Measurements from ENCODE around the gene APOBEC4.
"Not testable (repeated sequence)": the region's sequence is repeated elsewhere in the genome, so short reads cannot be mapped to it uniquely, and the experiment has no call there.

APOBEC4 gene, protein sequence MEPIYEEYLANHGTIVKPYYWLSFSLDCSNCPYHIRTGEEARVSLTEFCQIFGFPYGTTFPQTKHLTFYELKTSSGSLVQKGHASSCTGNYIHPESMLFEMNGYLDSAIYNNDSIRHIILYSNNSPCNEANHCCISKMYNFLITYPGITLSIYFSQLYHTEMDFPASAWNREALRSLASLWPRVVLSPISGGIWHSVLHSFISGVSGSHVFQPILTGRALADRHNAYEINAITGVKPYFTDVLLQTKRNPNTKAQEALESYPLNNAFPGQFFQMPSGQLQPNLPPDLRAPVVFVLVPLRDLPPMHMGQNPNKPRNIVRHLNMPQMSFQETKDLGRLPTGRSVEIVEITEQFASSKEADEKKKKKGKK

GRCh38 chr1:183652547-183653461 is at the start of gene APOBEC4:
TSS of gene APOBEC4 (minus strand) at chr1:183653316. CDS start at chr1:183648781, 4,535 bp downstream.
- DNase-seq (ENCODE audit: low read depth in 2 of 2) = no peak

DNA sequence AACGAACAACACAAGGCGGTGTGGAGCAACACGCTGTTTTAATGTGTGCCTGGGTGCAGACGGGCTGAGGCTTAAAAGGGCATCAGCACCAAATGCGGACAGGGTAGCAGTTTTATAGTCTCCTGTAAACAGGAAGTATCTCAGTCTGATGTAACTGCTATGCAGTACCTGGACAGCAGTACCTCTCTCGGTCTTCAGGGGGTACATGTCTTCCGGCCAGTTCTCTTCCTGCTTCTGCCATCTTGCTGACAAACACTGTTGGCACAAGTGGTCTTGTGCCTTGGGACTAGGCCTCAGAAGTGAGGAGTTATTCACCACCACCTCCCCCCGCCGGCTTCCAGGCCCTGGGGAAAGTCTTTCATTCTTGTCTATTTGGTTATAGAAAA is 49.7 kb upstream of the APOBEC4 start:
- DNase-seq (ENCODE audit: low read depth in 2 of 2) = no peak

GRCh38 chr1:183702087-183702812 is 49.1 kb upstream of the APOBEC4 start:
- no peak for DNase-seq (ENCODE audit: low read depth in 2 of 2)

DNA sequence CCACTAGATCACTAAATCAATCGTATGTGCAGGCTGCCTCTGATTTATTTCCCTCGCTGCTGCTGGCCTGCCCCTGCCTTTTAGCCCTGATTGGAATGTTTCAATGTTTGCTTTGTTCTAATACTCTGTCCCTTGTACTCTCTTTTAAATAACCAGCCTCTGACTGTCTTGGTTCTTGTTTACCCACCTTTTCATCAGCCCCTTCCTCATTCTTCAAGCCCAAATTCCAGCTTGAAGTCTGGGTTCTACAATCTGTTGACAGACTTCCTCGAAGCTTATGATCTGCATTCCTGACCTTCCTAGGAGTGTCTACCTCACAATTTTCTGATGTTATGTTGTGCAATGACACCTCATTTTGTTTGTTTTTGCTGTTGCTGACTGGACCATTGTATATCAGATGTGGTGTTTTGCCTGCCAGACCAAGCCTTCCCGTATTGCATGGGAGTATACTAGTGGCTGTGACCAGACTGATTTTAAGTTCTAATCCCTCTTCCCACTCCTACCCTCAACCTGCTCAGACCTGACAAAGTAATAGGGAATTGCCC is 46.6 kb upstream of the APOBEC4 start:
- no peak for DNase-seq (ENCODE audit: low read depth in 2 of 2)

GRCh38 chr1:183697814-183698590 is 44.9 kb upstream of the APOBEC4 start:
- DNase-seq (ENCODE audit: low read depth in 2 of 2) = no peak

DNA sequence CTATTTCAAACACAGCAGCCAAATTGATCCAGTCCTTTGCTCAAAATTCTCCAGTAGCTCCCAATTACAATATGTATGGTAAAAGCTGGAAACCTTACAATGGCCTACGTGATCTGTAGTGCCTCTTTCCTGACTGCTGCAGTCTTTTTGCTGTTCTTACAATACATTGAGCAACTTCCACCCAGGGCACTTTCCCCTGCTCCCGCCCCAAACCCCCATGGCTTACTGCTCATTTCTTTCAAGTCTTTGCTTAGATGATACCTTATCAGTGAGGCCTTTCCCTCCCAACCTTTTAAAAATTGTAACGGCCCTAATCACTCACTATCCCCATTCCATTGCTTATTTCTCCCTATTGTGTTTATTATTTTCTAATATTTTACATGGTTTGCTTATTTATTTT is 43.9 kb upstream of the APOBEC4 start:
- DNase-seq (ENCODE audit: low read depth in 2 of 2) = no peak

DNA sequence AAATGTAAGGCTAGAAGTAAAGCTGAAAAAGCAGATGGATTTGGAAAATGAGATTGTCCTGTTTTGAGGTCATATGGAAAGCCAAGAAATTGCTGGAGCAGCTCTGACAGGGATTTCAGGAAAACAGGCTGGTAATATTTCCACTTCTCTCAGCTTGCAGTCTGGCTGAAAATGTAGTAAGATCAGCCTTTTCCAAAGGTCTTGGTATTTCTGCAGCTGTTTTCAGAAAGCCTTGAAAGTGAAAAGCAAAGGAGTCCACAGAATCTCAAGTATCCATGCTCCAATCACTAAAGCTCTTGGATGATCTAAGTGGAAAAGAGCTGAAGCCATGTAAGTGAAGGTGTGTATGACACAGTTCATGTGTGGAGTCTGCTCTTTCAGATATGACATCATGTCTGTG is 41.6 kb upstream of the APOBEC4 start:
- DNase-seq (ENCODE audit: low read depth in 2 of 2) = no peak

DNA sequence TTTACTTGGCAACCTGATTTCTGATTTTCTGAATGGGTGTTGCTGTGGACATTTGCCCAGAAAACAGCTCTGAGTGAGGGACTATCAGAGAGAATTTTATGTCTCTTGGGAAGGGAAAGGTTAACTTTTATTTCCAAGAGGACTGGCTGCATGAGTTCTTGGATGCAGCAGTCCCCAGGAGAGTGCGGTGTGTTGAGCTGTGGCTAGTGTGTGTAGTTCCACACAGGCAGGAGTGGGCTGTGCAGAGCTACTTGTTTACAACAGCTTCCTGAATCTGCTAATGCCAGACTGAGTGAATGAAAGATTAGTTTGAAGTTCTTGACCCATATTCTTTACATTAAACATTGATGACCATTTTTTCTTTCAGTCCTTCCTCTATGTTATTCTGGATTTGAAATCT is 41.0 kb upstream of the APOBEC4 start:
- DNase-seq (ENCODE audit: low read depth in 2 of 2) = no peak

DNA sequence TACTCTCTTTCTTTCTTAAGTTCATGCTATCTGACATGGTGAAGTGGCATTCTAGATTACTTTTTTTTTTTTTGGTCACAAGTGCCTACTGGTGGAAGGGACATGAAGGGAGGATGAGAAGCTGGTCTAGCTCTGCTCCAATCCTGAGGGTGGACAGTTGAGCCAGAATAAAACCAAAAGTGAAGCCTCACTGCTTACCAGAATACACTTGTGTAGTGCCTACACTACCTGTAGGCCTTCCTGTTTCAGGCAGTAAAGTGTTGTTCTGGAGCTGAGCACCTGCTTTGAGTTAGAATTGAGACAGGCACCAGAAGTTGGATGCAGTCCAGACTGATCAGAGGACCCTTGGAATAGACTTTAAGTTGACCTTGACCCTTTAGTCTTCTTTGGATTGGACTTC is 40.4 kb upstream of the APOBEC4 start:
- DNase-seq (ENCODE audit: low read depth in 2 of 2) = no peak

DNA sequence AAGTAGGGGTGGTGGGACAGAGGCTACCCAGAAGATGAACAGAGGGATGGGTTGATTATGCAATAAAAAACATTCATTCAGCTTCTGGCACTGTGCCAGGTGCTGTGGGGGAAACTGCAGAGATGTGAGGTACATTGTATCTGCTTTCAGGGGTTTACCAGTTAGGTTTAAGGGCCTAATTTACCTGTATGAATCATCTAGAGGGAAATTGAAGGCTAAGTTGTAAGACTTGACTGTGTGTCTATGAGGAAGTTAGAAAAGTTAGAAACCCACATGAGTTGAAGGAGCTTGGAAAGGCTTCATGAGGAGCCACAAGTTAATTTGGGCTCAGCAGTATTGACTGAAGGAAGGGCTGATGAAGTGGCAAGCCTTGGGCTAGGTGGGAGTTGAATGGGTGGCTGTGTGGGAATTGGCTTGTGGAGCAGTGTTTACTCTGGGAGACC is 36.7 kb upstream of the APOBEC4 start:
- no peak for DNase-seq (ENCODE audit: low read depth in 2 of 2)

DNA sequence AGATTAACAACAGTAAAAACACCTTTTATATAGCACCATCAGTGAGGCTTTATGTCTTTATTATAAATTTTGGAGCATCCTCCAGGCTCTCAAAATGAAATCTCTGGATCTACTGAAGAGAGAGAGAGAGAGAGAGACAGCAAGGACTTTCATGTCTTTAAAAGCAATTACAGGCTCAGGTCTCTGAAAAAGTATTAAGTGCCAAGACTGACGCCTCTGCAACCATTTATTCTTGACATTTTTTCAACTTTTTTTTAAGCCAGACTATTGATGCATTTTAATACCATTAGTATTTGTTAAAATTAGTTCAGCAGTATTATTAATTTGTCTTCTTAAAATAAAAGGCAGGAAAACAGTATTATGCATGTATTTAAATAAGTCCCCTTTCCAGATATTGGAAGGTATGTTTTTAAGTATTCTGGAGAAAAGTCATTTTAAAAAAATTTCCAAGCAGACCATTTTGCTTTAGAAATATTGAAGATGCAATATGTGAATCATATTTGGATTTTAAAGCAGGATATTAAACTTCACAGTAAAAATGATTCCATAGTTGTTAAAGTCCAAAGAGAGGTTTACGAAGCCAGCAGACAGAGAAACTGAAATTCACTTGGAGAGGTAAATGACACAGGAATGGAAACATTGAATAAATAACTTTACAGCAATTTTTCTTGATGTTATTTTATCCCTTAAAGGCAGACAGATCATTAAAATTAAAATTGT is 35.4 kb upstream of the APOBEC4 start:
- DNase-seq (ENCODE audit: low read depth in 2 of 2) = no peak

GRCh38 chr1:183687546-183688304 is 34.6 kb upstream of the APOBEC4 start:
- no peak for DNase-seq (ENCODE audit: low read depth in 2 of 2)

GRCh38 chr1:183686229-183686628 is 33.1 kb upstream of the APOBEC4 start:
- DNase-seq (ENCODE audit: low read depth in 2 of 2) = no peak

DNA sequence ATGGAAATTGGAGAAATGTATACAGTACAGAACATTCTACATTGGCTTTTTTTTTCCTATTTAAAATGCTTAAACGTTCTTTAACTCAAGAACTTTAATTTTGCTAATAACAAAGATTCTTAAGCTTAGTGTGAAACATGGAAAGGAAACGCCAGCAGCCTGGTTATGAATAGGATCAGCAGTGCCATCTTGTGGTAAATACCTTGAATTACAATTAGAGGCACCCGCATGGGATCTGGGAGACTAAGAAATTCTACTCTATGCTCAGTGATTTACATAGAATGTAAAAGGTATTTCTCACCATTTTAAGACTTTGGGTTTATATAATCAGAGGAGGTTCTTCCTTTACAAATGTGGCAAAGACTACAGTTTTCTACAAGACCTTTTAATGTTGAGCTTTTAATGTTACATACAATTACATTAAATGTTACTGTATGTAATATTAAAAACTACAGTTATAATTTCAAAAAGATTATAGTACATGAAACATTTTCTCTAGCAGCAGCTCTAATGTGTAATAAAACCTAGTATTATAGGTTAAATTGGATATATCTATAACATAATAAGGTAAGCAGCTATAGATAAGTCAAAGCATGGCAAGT is 32.1 kb upstream of the APOBEC4 start:
- DNase-seq (ENCODE audit: low read depth in 2 of 2) = peak in 1 of 2 donors; percentile 18

DNA sequence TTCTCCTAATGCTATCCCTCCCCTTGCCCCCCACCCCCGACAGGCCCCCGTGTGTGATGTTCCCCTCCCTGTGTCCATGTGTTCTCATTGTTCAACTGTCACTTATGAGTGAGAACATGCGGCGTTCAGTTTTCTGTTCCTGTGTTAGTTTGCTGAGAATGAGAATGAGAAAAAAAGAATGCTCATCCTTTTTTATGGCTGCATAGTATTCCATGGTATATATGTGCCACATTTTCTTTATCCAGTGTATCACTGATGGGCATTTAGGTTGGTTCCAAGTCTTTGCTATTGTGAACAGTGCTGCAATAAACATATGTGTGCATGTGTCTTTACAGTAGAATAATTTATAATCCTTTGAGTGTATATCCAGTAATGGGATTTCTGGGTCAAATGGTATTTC is 26.2 kb upstream of the APOBEC4 start:
- DNase-seq (ENCODE audit: low read depth in 2 of 2) = not testable (repeated sequence)

DNA sequence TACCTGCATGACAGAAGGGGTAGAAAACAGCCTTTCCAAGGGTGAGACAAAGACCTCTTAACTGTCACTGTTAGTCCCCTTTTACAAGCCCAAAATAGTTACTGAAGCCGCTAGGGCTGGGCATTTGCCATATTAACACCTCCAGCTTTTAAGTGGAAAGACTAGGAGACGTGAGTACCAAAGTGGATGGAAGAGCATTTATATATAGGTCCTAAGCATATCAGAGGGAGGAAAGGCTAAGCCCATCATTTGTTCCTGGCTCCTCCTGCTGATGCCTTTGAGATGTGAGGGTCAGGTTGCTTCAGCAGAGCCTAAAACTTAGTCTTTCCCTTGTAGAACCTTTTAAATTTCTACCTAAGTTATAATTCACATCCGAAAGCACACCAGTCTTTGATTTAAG is 25.7 kb upstream of the APOBEC4 start:
- DNase-seq (ENCODE audit: low read depth in 2 of 2) = no peak

- no peak for DNase-seq (ENCODE audit: low read depth in 2 of 2)
Observed at GRCh38 chr1:183676586-183677189, 23.6 kb upstream of the APOBEC4 start.

GRCh38 chr1:183675883-183676585 is 22.9 kb upstream of the APOBEC4 start:
- DNase-seq (ENCODE audit: low read depth in 2 of 2) = no peak
